Heart left ventricle (tissue), 16 donors: ENCODE results near the gene PRDM5. TPM values are rescaled to one million over a fixed set of nuclear protein-coding genes. Genes with fewer than 3 reads are reported as not detected.

ENCODE experiments used
- ATAC-seq, 4 donors: fragments of 200-7000 bp; cut with Tn5 transposase; one replicate each; pipeline ENCODE4 v1.9.1; 2020 to 2022; ENCODE audit warnings: moderate library complexity in 4 of 4, mild to moderate bottlenecking in 3 of 4, moderate number of reproducible peaks in 1 of 4
- DNase-seq, 5 donors: peaks; one replicate each; pipeline ENCODE4 v3.0.0-alpha.2; 2020
- H3K27ac ChIP-seq, 12 donors: fragments of 200-600 bp; sonication (generic) in 4 of 12; one replicate each; pipeline versions ENCODE4 v1.5.0 to v1.8.0; 2016 to 2022; ENCODE audit warnings: mild to moderate bottlenecking in 2 of 12
- H3K27me3 ChIP-seq, 9 donors: fragments of 200-600 bp; sonication (generic) in 2 of 9; one replicate each; pipeline versions ENCODE4 v1.5.1 to v1.8.0; 2016 to 2022; ENCODE audit warnings: mild to moderate bottlenecking in 3 of 9
- H3K36me3 ChIP-seq, 9 donors: fragments of 200-600 bp; sonication (generic) in 2 of 9; one replicate each; pipeline versions ENCODE4 v1.5.0 to v1.8.0; 2018 to 2022; ENCODE audit warnings: mild to moderate bottlenecking in 2 of 9
- H3K4me1 ChIP-seq, 12 donors: fragments of 200-600 bp; sonication (generic) in 4 of 12; one replicate each; pipeline versions ENCODE4 v1.5.0 to v1.8.0; 2016 to 2022; ENCODE audit warnings: mild to moderate bottlenecking in 3 of 12
- H3K4me3 ChIP-seq, 12 donors: fragments of 200-600 bp; sonication (generic) in 4 of 12; one replicate each; pipeline versions ENCODE4 v1.5.0 to v1.8.0; 2017 to 2022; ENCODE audit warnings: mild to moderate bottlenecking in 9 of 12, moderate library complexity in 4 of 12
- H3K9me3 ChIP-seq, 12 donors: fragments of 200-600 bp; sonication (generic) in 4 of 12; one replicate each; pipeline versions ENCODE4 v1.5.0 to v1.8.0; 2016 to 2022; ENCODE audit warnings: mild to moderate bottlenecking in 1 of 12
- POLR2A ChIP-seq, 2 donors: fragments of 450-650 bp; IDR thresholded peaks; one replicate each; pipeline ENCODE4 v1.6.1; 2017; ENCODE audit warnings: antibody characterized with exemption in 2 of 2, mild to moderate bottlenecking in 2 of 2, moderate library complexity in 2 of 2
- WGBS, 4 donors: extraction: QIAGEN DNeasy Blood & Tissue Kit in 2 of 4; methylation state at CpG; one replicate each; pipeline versions ENCODE4 v1.1.5 to v1.1.7; 2013 to 2018; 5-methylcytosine and 5-hydroxymethylcytosine counted together
- intact Hi-C, 10 donors: fragments of 100-400 bp; cut with DNase I; formaldehyde crosslinking; loops; one replicate each; pipeline versions ENCODE4 v1.11.1 to v1.14.2; 2022
- polyA plus RNA-seq, 2 donors: library from polyadenylated mRNA; stranded (reverse); fragments of 200-250 nt; gene quantifications; one replicate each; pipeline ENCODE4 v1.2.3, GENCODE V29; 2013
- total RNA-seq, 9 donors: library from RNA; depleted of rRNA in 2 of 9; stranded (reverse); fragments of >200 nt in 2 of 9; fragmentation: NEBNext Ultra II Directional in 3 of 9; extraction: Animal tissue kit (Norgen Biotek cat#: 25700) in 3 of 9; gene quantifications; one replicate each; pipeline versions ENCODE4 v1.1.0 to v1.2.4, GENCODE V29; 2016 to 2023
- TF ChIP-seq, protein P1 (sequence below), 12 donors: fragments of 200-600 bp; sonication (generic) in 4 of 12; IDR thresholded peaks; one replicate each; pipeline versions ENCODE4 v1.5.0 to v1.8.0; 2018 to 2022; ENCODE audit warnings: antibody characterized with exemption in 12 of 12, mild to moderate bottlenecking in 5 of 12
- donor health status: ischemic (EF 13 %, LVEDD 7.1; RV severe dilation, severe dysfunction).
- donor health status: healthy with polysubstance abuse.
- donor health status: DM: no; HTN: yes; CAD: no.
- donor health status: DM: no; HTN: no; CAD: no.
- donor health status: ischemic (EF 25% LVEDD 6.9; RV normal size, moderate dysfunction).
- donor health status: ischemic (EF 25% LVEDD 5.7; RV mildly dilated, moderate dysfunction).
- donor health status: healthy.
- donor health status: DM: yes; HTN: yes; CAD: no.
- donor health status: ischemic (EF 35%, LVEDD 5.7; RV mildly dilated, moderate dysfunction).
- donor health status: nonischemic (EF 11% LVEDD 7.7; RV severe dilation, severe dysfunction).
- donor health status: DM: yes; HTN: yes; CAD: no.
- donor health status: PGD.
- donor health status: ischemic (EF 29% LVEDD 5.4; RV normal size, mild dysfunction).
- donor health status: nonischemic (EF 23%, LVEDD 6.1; RV moderate dilation, normal function).

Gene PRDM5
- total and polyA plus RNA-seq, 11 donors: 2.0 to 19.7 (median 9.1) TPM

GRCh38 chr4:120722655-120723054 is 199.9 kb downstream of the PRDM5 start:
- H3K4me1 ChIP-seq: peaks cover 0 to 30% (median 2%) of the 10 kb centered on the region in 12 donors
- 91 to 95% (median 92%) methylated on average over 7 of the region's 7 CpGs for WGBS, 4 donors
- H3K36me3 ChIP-seq: no peaks in the 10 kb centered on the region
- H3K9me3 ChIP-seq: no peaks in the 10 kb centered on the region
- no peaks in the 10 kb centered on the region for H3K27me3 ChIP-seq
- DNase-seq (no peak), ATAC-seq (no peak)
- H3K4me3 ChIP-seq: no peak overlapping the region
- intact Hi-C loops: loop anchor here in 8 of 10 donors (5.0 to 10.0 kb wide), 5 partner anchors 200 to 375 kb away; partner anchors contain the start of gene PRDM5 (in 4 of the 8)
- TF ChIP-seq, protein P1, sequence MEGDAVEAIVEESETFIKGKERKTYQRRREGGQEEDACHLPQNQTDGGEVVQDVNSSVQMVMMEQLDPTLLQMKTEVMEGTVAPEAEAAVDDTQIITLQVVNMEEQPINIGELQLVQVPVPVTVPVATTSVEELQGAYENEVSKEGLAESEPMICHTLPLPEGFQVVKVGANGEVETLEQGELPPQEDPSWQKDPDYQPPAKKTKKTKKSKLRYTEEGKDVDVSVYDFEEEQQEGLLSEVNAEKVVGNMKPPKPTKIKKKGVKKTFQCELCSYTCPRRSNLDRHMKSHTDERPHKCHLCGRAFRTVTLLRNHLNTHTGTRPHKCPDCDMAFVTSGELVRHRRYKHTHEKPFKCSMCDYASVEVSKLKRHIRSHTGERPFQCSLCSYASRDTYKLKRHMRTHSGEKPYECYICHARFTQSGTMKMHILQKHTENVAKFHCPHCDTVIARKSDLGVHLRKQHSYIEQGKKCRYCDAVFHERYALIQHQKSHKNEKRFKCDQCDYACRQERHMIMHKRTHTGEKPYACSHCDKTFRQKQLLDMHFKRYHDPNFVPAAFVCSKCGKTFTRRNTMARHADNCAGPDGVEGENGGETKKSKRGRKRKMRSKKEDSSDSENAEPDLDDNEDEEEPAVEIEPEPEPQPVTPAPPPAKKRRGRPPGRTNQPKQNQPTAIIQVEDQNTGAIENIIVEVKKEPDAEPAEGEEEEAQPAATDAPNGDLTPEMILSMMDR (IDR thresholded peaks at IDR 0.05): no peak
- TF ChIP-seq POLR2A (IDR thresholded peaks at IDR 0.05): no peak
- no peak overlapping the region for H3K27ac ChIP-seq

GRCh38 chr4:120720354-120720934 is 202.1 kb downstream of the PRDM5 start:
- intact Hi-C loops: loop anchor here in 8 of 10 donors (5.0 to 10.0 kb wide), 5 partner anchors 202 to 377 kb away; partner anchors contain the start of gene PRDM5 (in 4 of the 8)
- ATAC-seq: no peak

DNA sequence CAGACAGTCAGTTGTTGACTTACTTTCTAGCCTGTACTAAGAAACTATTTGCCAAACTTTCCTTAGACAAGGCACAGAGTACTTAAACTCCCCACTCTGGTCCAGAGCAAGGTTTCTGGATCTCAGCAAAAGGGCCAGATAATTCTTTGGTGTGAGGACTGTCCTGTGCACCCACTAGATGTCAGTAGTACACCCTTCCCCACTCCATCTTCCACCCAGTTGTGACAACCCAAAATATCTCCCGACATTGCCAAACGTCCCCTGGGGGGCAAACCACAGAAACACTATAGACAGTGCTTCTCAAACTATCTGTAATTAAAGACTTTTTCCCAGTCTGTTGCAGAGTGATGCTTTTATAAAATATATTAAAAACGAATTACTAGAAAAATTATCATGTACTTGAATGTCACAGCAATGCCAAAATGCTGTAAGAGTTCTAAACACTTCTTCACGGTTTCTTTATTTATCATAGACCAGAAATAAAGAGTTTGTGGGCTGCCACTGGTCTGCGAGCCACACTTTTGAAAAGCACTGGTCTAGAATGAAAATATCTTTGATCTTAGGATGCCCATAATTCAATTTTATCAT is 203.5 kb downstream of the PRDM5 start:
- H3K9me3 ChIP-seq: no peaks in the 10 kb centered on the region
- intact Hi-C loops: loop anchor here in 9 of 10 donors (2.0 to 10.0 kb wide), 10 partner anchors 83 to 554 kb away; partner anchors contain the start of gene PRDM5 (in 2 of the 9)
- no peaks in the 10 kb centered on the region for H3K27me3 ChIP-seq
- peak; percentile 83 to 95 (median 87) for ATAC-seq
- H3K4me1 ChIP-seq: peaks cover 0 to 21% (median 2%) of the 10 kb centered on the region in 12 donors
- TF ChIP-seq POLR2A (IDR thresholded peaks at IDR 0.05): no peak
- TF ChIP-seq, protein P1 (IDR thresholded peaks at IDR 0.05): peak; percentile 39 to 76 (median 64)
- 13 to 35% (median 26%) methylated on average over 5 of the region's 5 CpGs for WGBS, 4 donors
- H3K36me3 ChIP-seq: no peaks in the 10 kb centered on the region
- peak overlapping the region in 2 of 12 donors; percentile 5 to 25 for H3K4me3 ChIP-seq
- peak in 3 of 5 donors; percentile 29 to 30 (median 29) for DNase-seq
- H3K27ac ChIP-seq: no peak overlapping the region

More at GRCh38 chr4:120720354-120720934, 202.1 kb downstream of the PRDM5 start:
- 87 to 91% (median 89%) methylated on average over 5 of the region's 5 CpGs for WGBS, 4 donors
- H3K4me1 ChIP-seq: peaks cover 0 to 25% (median 2%) of the 10 kb centered on the region in 12 donors
- no peaks in the 10 kb centered on the region for H3K36me3 ChIP-seq
- H3K9me3 ChIP-seq: no peaks in the 10 kb centered on the region
- H3K27me3 ChIP-seq: no peaks in the 10 kb centered on the region
- H3K4me3 ChIP-seq: no peak overlapping the region
- TF ChIP-seq POLR2A (IDR thresholded peaks at IDR 0.05): no peak
- TF ChIP-seq, protein P1 (IDR thresholded peaks at IDR 0.05): no peak
- H3K27ac ChIP-seq: no peak overlapping the region
- DNase-seq: no peak

GRCh38 chr4:120716346-120716745 is 206.2 kb downstream of the PRDM5 start:
- no peak for TF ChIP-seq POLR2A (IDR thresholded peaks at IDR 0.05)
- TF ChIP-seq, protein P1 (IDR thresholded peaks at IDR 0.05): no peak
- no peak for DNase-seq
- H3K27ac ChIP-seq: no peak overlapping the region
- H3K4me1 ChIP-seq: peaks cover 0 to 21% (median 2%) of the 10 kb centered on the region in 12 donors
- H3K9me3 ChIP-seq: no peaks in the 10 kb centered on the region
- H3K36me3 ChIP-seq: no peaks in the 10 kb centered on the region
- intact Hi-C loops: loop anchor here in 8 of 10 donors (5.0 to 10.0 kb wide), 7 partner anchors 86 to 552 kb away; partner anchors contain the start of gene PRDM5 (in 2 of the 8)
- 42 to 84% (median 78%) methylated on average over 1 of the region's 1 CpG for WGBS, 4 donors
- ATAC-seq: no peak
- no peak overlapping the region for H3K4me3 ChIP-seq
- no peaks in the 10 kb centered on the region for H3K27me3 ChIP-seq
